Measurements from ENCODE around the gene MOB1A. TPM values are rescaled to one million over a fixed set of nuclear protein-coding genes. Genes with fewer than 3 reads are reported as not detected.

The MOB1A gene
- total RNA-seq, 1 donor from 2014 or later: 81.0 TPM

GRCh38 chr2:74223941-74224770 lies 45.5 kb upstream of the MOB1A start:
- Mint-ChIP-seq H3K4me3 (ENCODE audit: unreplicated experiment) (no peak overlapping the region), H3K36me3 (ENCODE audit: low read depth) (peaks cover 13% of the 10 kb centered on the region), H3K4me1 (ENCODE audit: low read depth) (peaks cover 33% of the 10 kb centered on the region), H3K9me3 (ENCODE audit: low read depth) (no peaks in the 10 kb centered on the region), H3K27me3 (ENCODE audit: low read depth) (no peaks in the 10 kb centered on the region), H3K27ac (ENCODE audit: unreplicated experiment) (peak overlapping the region; percentile 80)
- no peak for TF ChIP-seq CTCF (IDR thresholded peaks at IDR 0.05)
- DNase-seq (ENCODE audit: low spot score): no peak

GRCh38 chr2:74222300-74222650 lies 43.6 kb upstream of the MOB1A start:
- no peak for TF ChIP-seq CTCF (IDR thresholded peaks at IDR 0.05)
- H3K36me3 Mint-ChIP-seq (ENCODE audit: low read depth): peaks cover 20% of the 10 kb centered on the region
- peaks cover 33% of the 10 kb centered on the region for H3K4me1 Mint-ChIP-seq (ENCODE audit: low read depth)
- no peak overlapping the region for H3K27ac Mint-ChIP-seq (ENCODE audit: unreplicated experiment)
- H3K27me3 Mint-ChIP-seq (ENCODE audit: low read depth): no peaks in the 10 kb centered on the region
- no peaks in the 10 kb centered on the region for H3K9me3 Mint-ChIP-seq (ENCODE audit: low read depth)
- no peak overlapping the region for H3K4me3 Mint-ChIP-seq (ENCODE audit: unreplicated experiment)
- DNase-seq (ENCODE audit: low spot score): no peak

- no peak for TF ChIP-seq CTCF (IDR thresholded peaks at IDR 0.05)
- Mint-ChIP-seq H3K27ac (ENCODE audit: unreplicated experiment) (peak overlapping the region; percentile 17), H3K36me3 (ENCODE audit: low read depth) (peaks cover 21% of the 10 kb centered on the region), H3K4me1 (ENCODE audit: low read depth) (peaks cover 32% of the 10 kb centered on the region), H3K27me3 (ENCODE audit: low read depth) (no peaks in the 10 kb centered on the region), H3K4me3 (ENCODE audit: unreplicated experiment) (no peak overlapping the region), H3K9me3 (ENCODE audit: low read depth) (no peaks in the 10 kb centered on the region)
- DNase-seq (ENCODE audit: low spot score): no peak
Measured at GRCh38 chr2:74221604-74222299, 43.1 kb upstream of the MOB1A start.

- H3K27me3 Mint-ChIP-seq (ENCODE audit: low read depth): no peaks in the 10 kb centered on the region
- no peaks in the 10 kb centered on the region for H3K9me3 Mint-ChIP-seq (ENCODE audit: low read depth)
- H3K27ac Mint-ChIP-seq (ENCODE audit: unreplicated experiment): peak overlapping the region; percentile 32
- DNase-seq (ENCODE audit: low spot score): no peak
- H3K4me1 Mint-ChIP-seq (ENCODE audit: low read depth): peaks cover 25% of the 10 kb centered on the region
- TF ChIP-seq CTCF (IDR thresholded peaks at IDR 0.05): no peak
- H3K4me3 Mint-ChIP-seq (ENCODE audit: unreplicated experiment): no peak overlapping the region
- H3K36me3 Mint-ChIP-seq (ENCODE audit: low read depth): peaks cover 21% of the 10 kb centered on the region
Measured at GRCh38 chr2:74221091-74221490, 42.4 kb upstream of the MOB1A start.

- Mint-ChIP-seq H3K9me3 (ENCODE audit: low read depth) (no peaks in the 10 kb centered on the region), H3K27ac (ENCODE audit: unreplicated experiment) (no peak overlapping the region), H3K36me3 (ENCODE audit: low read depth) (peaks cover 26% of the 10 kb centered on the region), H3K4me3 (ENCODE audit: unreplicated experiment) (no peak overlapping the region), H3K4me1 (ENCODE audit: low read depth) (peaks cover 18% of the 10 kb centered on the region), H3K27me3 (ENCODE audit: low read depth) (no peaks in the 10 kb centered on the region)
- TF ChIP-seq CTCF (IDR thresholded peaks at IDR 0.05): no peak
- no peak for DNase-seq (ENCODE audit: low spot score)
Measured at GRCh38 chr2:74219846-74220486, 41.3 kb upstream of the MOB1A start.
